ENCODE data around the gene BIVM.
A peak's percentile ranks its signal among the peaks of the same experiment; 100 is the strongest.

BIVM gene

DNA sequence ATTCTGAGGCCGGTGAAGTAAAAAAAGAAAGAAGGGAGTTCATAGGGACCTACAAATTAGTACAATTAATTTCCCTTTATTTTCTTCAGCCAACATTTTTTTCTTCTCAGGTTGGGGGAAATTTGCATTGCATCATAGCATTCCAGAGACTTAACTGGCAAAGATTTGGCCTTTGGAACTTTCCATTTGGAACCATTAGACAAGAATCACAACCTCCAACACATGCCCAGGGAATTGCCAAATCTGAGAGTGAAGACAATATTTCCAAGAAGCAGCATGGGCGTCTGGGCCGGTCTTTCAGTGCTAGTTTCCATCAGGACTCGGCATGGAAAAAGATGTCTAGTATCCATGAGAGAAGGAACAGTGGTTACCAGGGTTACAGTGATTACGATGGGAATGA, 40.5 kb downstream of the BIVM start:
- TF ChIP-seq ZC3H10 (CRISPR knock-in tag; IDR thresholded peaks at IDR 0.05): no peak
- no peak for TF ChIP-seq ZNF70 (CRISPR knock-in tag; IDR thresholded peaks at IDR 0.05)
- no peak for TF ChIP-seq ZFP3 (CRISPR knock-in tag; IDR thresholded peaks at IDR 0.05)
- no peak for TF ChIP-seq SNAI2 (CRISPR knock-in tag; IDR thresholded peaks at IDR 0.05)
- no peak for TF ChIP-seq CSDC2 (CRISPR knock-in tag; IDR thresholded peaks at IDR 0.05)
- TF ChIP-seq ISL1 (CRISPR knock-in tag; IDR thresholded peaks at IDR 0.05): no peak
- no peak for TF ChIP-seq OSR1 (CRISPR knock-in tag; IDR thresholded peaks at IDR 0.05)
- TF ChIP-seq PPARA (CRISPR knock-in tag; IDR thresholded peaks at IDR 0.05; ENCODE audit: borderline replicate concordance): no peak
- TF ChIP-seq ZNF8 (CRISPR knock-in tag; IDR thresholded peaks at IDR 0.05): no peak
- TF ChIP-seq ESRRG (CRISPR knock-in tag; IDR thresholded peaks at IDR 0.05): no peak
- no peak for TF ChIP-seq ARNTL (CRISPR knock-in tag; IDR thresholded peaks at IDR 0.05; ENCODE audit: borderline replicate concordance, low read depth)
- TF ChIP-seq, protein P1, sequence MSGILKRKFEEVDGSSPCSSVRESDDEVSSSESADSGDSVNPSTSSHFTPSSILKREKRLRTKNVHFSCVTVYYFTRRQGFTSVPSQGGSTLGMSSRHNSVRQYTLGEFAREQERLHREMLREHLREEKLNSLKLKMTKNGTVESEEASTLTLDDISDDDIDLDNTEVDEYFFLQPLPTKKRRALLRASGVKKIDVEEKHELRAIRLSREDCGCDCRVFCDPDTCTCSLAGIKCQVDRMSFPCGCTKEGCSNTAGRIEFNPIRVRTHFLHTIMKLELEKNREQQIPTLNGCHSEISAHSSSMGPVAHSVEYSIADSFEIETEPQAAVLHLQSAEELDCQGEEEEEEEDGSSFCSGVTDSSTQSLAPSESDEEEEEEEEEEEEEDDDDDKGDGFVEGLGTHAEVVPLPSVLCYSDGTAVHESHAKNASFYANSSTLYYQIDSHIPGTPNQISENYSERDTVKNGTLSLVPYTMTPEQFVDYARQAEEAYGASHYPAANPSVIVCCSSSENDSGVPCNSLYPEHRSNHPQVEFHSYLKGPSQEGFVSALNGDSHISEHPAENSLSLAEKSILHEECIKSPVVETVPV (CRISPR knock-in tag; IDR thresholded peaks at IDR 0.05): no peak
- TF ChIP-seq, protein P2, sequence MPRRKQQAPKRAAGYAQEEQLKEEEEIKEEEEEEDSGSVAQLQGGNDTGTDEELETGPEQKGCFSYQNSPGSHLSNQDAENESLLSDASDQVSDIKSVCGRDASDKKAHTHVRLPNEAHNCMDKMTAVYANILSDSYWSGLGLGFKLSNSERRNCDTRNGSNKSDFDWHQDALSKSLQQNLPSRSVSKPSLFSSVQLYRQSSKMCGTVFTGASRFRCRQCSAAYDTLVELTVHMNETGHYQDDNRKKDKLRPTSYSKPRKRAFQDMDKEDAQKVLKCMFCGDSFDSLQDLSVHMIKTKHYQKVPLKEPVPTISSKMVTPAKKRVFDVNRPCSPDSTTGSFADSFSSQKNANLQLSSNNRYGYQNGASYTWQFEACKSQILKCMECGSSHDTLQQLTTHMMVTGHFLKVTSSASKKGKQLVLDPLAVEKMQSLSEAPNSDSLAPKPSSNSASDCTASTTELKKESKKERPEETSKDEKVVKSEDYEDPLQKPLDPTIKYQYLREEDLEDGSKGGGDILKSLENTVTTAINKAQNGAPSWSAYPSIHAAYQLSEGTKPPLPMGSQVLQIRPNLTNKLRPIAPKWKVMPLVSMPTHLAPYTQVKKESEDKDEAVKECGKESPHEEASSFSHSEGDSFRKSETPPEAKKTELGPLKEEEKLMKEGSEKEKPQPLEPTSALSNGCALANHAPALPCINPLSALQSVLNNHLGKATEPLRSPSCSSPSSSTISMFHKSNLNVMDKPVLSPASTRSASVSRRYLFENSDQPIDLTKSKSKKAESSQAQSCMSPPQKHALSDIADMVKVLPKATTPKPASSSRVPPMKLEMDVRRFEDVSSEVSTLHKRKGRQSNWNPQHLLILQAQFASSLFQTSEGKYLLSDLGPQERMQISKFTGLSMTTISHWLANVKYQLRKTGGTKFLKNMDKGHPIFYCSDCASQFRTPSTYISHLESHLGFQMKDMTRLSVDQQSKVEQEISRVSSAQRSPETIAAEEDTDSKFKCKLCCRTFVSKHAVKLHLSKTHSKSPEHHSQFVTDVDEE (CRISPR knock-in tag; IDR thresholded peaks at IDR 0.05): no peak
- no peak for TF ChIP-seq TCF4 (CRISPR knock-in tag; IDR thresholded peaks at IDR 0.05; ENCODE audit: borderline replicate concordance)
- TF ChIP-seq, protein P3, sequence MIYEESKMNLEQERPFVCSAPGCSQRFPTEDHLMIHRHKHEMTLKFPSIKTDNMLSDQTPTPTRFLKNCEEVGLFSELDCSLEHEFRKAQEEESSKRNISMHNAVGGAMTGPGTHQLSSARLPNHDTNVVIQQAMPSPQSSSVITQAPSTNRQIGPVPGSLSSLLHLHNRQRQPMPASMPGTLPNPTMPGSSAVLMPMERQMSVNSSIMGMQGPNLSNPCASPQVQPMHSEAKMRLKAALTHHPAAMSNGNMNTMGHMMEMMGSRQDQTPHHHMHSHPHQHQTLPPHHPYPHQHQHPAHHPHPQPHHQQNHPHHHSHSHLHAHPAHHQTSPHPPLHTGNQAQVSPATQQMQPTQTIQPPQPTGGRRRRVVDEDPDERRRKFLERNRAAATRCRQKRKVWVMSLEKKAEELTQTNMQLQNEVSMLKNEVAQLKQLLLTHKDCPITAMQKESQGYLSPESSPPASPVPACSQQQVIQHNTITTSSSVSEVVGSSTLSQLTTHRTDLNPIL (CRISPR knock-in tag; IDR thresholded peaks at IDR 0.05; ENCODE audit: low read depth): no peak
- ATAC-seq: no peak

DNA sequence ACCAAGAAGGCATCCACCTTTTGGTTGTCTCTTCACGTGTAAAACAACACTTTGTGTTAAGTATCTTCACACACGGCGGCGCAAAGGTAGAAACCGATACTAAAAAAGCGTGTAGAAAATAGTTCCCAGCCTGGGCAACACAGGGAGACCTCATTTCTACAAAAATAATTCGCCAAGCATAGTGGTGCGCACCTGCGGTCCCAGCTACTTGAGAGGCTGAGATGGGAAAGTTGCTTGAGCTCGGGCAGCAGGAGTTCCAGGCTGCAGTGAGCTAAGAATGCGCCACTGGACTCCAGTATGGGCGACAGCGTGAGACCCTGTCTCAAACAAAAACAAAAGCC, 46.3 kb downstream of the BIVM start:
- TF ChIP-seq ZNF8 (CRISPR knock-in tag; IDR thresholded peaks at IDR 0.05): no peak
- TF ChIP-seq ZFP30 (CRISPR knock-in tag; IDR thresholded peaks at IDR 0.05): no peak
- TF ChIP-seq, protein P1 (CRISPR knock-in tag; IDR thresholded peaks at IDR 0.05): no peak
- no peak for TF ChIP-seq ZNF565 (CRISPR knock-in tag; conservative IDR thresholded peaks at IDR 0.05; ENCODE audit: low read depth)
- TF ChIP-seq ZNF70 (CRISPR knock-in tag; IDR thresholded peaks at IDR 0.05): no peak
- no peak for TF ChIP-seq TCF4 (CRISPR knock-in tag; IDR thresholded peaks at IDR 0.05; ENCODE audit: borderline replicate concordance)
- no peak for TF ChIP-seq ZFP3 (CRISPR knock-in tag; IDR thresholded peaks at IDR 0.05)
- TF ChIP-seq RARB (CRISPR knock-in tag; IDR thresholded peaks at IDR 0.05): no peak
- TF ChIP-seq TOX (CRISPR knock-in tag; IDR thresholded peaks at IDR 0.05; ENCODE audit: borderline replicate concordance): no peak
- TF ChIP-seq, protein P4, sequence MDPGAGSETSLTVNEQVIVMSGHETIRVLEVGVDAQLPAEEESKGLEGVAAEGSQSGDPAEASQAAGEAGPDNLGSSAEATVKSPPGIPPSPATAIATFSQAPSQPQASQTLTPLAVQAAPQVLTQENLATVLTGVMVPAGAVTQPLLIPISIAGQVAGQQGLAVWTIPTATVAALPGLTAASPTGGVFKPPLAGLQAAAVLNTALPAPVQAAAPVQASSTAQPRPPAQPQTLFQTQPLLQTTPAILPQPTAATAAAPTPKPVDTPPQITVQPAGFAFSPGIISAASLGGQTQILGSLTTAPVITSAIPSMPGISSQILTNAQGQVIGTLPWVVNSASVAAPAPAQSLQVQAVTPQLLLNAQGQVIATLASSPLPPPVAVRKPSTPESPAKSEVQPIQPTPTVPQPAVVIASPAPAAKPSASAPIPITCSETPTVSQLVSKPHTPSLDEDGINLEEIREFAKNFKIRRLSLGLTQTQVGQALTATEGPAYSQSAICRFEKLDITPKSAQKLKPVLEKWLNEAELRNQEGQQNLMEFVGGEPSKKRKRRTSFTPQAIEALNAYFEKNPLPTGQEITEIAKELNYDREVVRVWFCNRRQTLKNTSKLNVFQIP (CRISPR knock-in tag; IDR thresholded peaks at IDR 0.05; ENCODE audit: borderline replicate concordance, low read depth): no peak
- TF ChIP-seq ARNTL (CRISPR knock-in tag; IDR thresholded peaks at IDR 0.05; ENCODE audit: borderline replicate concordance, low read depth): no peak
- no peak for TF ChIP-seq BACH2 (CRISPR knock-in tag; IDR thresholded peaks at IDR 0.05; ENCODE audit: borderline replicate concordance)
- TF ChIP-seq ZC3H10 (CRISPR knock-in tag; IDR thresholded peaks at IDR 0.05): no peak
- TF ChIP-seq ESRRG (CRISPR knock-in tag; IDR thresholded peaks at IDR 0.05): no peak
- TF ChIP-seq, protein P2 (CRISPR knock-in tag; IDR thresholded peaks at IDR 0.05): no peak
- TF ChIP-seq, protein P3 (CRISPR knock-in tag; IDR thresholded peaks at IDR 0.05; ENCODE audit: low read depth): no peak
- ATAC-seq: peak; percentile 50

Measured in SK-N-SH treated with all-trans-retinoic acid at 6 μM for 48 hours (cell line).